Stimulated activated CD4-positive, alpha-beta T cell treated with anti-CD3 and anti-CD28 coated beads, Interleukin-12 subunit alpha, Interleukin-12 subunit beta, amount 100 ng/mL, for 24 hours (primary cell): ENCODE measurements around the gene LRTM2.

Experiments
- DNase-seq, 2 experiments: peaks; one replicate each; pipeline ENCODE4 v3.0.0-alpha.2; 2020; ENCODE audit warnings: low read depth in 2 of 2

LRTM2 gene

GRCh38 chr12:1883513-1883912, 63.1 kb downstream of the LRTM2 start:
- no peak for DNase-seq

DNA sequence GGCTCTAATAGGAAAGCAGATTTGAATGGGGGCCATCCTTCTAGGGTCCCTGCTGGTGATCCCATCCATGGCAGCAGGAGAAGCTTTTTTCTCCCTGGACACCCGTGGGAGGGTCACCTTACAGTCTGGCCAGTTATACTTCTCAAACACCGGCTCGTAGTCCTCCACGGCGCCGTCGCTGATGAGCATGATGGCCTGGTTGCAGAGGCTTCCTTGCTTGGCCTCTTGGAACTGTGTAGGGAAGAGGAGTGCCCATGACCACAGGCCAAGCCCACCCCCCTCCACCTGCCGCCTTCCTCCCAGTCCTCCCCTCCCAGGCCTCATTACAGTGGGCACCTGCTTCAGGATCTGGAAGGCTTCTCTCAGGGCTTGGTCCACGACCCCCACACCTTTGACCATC, 64.3 kb downstream of the LRTM2 start:
- no peak for DNase-seq

- no peak for DNase-seq
Observed at GRCh38 chr12:1885082-1885596, 64.8 kb downstream of the LRTM2 start.

DNA sequence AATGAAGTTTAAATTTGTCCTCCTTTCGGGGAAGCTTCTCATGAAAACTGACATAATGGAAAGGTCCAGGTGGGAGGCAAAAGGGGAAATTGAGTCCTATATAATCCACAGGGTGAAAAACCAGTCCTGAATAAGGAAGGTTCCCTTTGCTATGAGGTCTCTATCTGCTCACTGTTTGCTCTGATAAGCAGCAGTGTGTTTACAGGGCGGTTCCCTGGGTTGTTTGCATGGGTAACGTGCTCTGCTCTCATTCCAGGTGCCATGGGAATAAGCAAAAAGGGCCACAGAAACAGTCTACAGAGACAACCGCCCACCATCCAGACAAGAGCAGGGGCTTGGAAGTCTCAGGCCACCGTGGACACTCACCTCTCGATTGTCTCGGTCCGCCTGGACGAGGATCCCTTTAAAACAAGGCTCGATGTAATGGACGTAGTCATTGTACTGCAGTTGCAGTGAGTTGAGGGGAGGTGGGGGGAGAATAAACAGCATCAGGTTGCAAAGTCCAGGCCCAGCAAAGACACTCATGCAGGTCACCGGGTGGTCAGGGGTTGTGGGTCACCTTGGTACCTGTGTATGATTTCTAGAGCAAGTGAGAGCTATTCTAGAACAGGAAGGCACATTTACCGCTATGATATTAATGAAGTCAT, 65.4 kb downstream of the LRTM2 start:
- no peak for DNase-seq
